IMR-90 (cell line): ENCODE results near the gene FAM53B. TPM values are rescaled to one million over a fixed set of nuclear protein-coding genes. Genes with fewer than 3 reads are reported as not detected.

Experiments
- ATAC-seq: fragments of 200-7000 bp; cut with Tn5 transposase; 2 replicates; pipeline ENCODE4 v1.9.1; 2020; ENCODE audit warnings: low read depth, mild to moderate bottlenecking, moderate library complexity
- BruUV-seq: library from RNA; stranded (reverse); fragments of 400-500 nt; replicated peaks from 2 replicates; lab custom pipeline; 2021; lab: Mats Ljungman, UMichigan
- CTCF ChIA-PET: fragments of 300-600 bp; formaldehyde crosslinking; extraction: SDS; loops from one replicate; lab custom pipeline; 2021; ENCODE audit warnings: antibody characterized with exemption; lab: Yijun Ruan, JAX
- POLR2A ChIA-PET: fragments of 300-600 bp; sonication (Branson Sonifier 250); formaldehyde crosslinking; loops from one replicate; lab custom pipeline; 2022; ENCODE audit warnings: antibody characterized with exemption; ENCODE audit not compliant: unreplicated experiment; lab: Charles Lee
- DNase-seq: peaks from one replicate; pipeline ENCODE4 v3.0.0; 2013
- H2AFZ ChIP-seq: replicated peaks from 2 replicates; pipeline ENCODE3; 2013; ENCODE audit warnings: low read length, mild to moderate bottlenecking; ENCODE audit not compliant: poor library complexity
- H2AK5ac ChIP-seq: 2 replicates; pipeline ENCODE4 v1.6.1; 2013; ENCODE audit warnings: low read depth, low read length, inconsistent platforms
- H2AK9ac ChIP-seq: replicated peaks from 2 replicates; pipeline ENCODE3; 2013; ENCODE audit warnings: mild to moderate bottlenecking, low read depth, low read length, moderate library complexity; ENCODE audit not compliant: poor library complexity
- H2BK120ac ChIP-seq: 2 replicates; pipeline ENCODE4 v1.6.1; 2013; ENCODE audit warnings: low read depth, low read length, inconsistent platforms
- H2BK15ac ChIP-seq: 3 replicates; pipeline ENCODE4 v1.6.1; 2013; ENCODE audit warnings: low read depth, low read length, inconsistent platforms
- H2BK20ac ChIP-seq: 2 replicates; pipeline ENCODE4 v1.6.1; 2013; ENCODE audit warnings: low read depth, mild to moderate bottlenecking, inconsistent platforms, low read length, moderate library complexity
- H2BK5ac ChIP-seq: 2 replicates; pipeline ENCODE4 v1.6.1; 2013; ENCODE audit warnings: mild to moderate bottlenecking, low read depth, low read length, inconsistent platforms; ENCODE audit not compliant: poor library complexity, severe bottlenecking
- H3K14ac ChIP-seq: replicated peaks from 2 replicates; pipeline ENCODE4 v1.6.1; 2013; ENCODE audit warnings: low read depth, low read length, inconsistent platforms
- H3K18ac ChIP-seq: 2 replicates; pipeline ENCODE4 v1.6.1; 2013; ENCODE audit warnings: low read depth, low read length, control low read depth
- H3K23ac ChIP-seq: 2 replicates; pipeline ENCODE4 v1.6.1; 2013; ENCODE audit warnings: low read depth, low read length, inconsistent platforms
- H3K27ac ChIP-seq: 2 replicates; pipeline ENCODE4 v1.5.1; 2013; ENCODE audit warnings: mild to moderate bottlenecking, control low read depth, low read length; ENCODE audit not compliant: insufficient read depth
- H3K27me3 ChIP-seq: 2 replicates; pipeline ENCODE4 v1.6.1; 2013; ENCODE audit warnings: low read length; ENCODE audit not compliant: control insufficient read depth, insufficient read depth
- H3K36me3 ChIP-seq: 2 replicates; pipeline ENCODE4 v1.6.1; 2013; ENCODE audit warnings: low read length, mixed read lengths; ENCODE audit not compliant: control insufficient read depth, insufficient read depth
- H3K4ac ChIP-seq: 2 replicates; pipeline ENCODE4 v1.6.1; 2013; ENCODE audit warnings: low read depth, low read length, inconsistent platforms
- H3K4me1 ChIP-seq: 2 replicates; pipeline ENCODE4 v1.6.1; 2013; ENCODE audit warnings: low read length, mixed read lengths; ENCODE audit not compliant: control insufficient read depth, insufficient read depth
- H3K4me2 ChIP-seq: 2 replicates; pipeline ENCODE4 v1.6.1; 2013; ENCODE audit warnings: low read depth, mild to moderate bottlenecking, control low read depth, low read length, moderate library complexity
- H3K4me3 ChIP-seq: 2 replicates; pipeline ENCODE4 v1.5.1; 2013; ENCODE audit warnings: low read depth, mild to moderate bottlenecking, control low read depth, low read length, moderate library complexity; ENCODE audit not compliant: insufficient read depth
- H3K56ac ChIP-seq: 2 replicates; pipeline ENCODE4 v1.6.1; 2013; ENCODE audit warnings: low read length, inconsistent platforms; ENCODE audit not compliant: insufficient read depth; ENCODE audit errors: extremely low read depth
- H3K79me1 ChIP-seq, 2 experiments: 2 replicates each; pipeline ENCODE4 v1.6.1; 2013; ENCODE audit warnings: low read length in 2 of 2, inconsistent platforms in 1 of 2, low read depth in 1 of 2
- H3K9ac ChIP-seq: 2 replicates; pipeline ENCODE4 v1.6.1; 2013; ENCODE audit warnings: low read depth, low read length, control low read depth
- H3K9me1 ChIP-seq: 2 replicates; pipeline ENCODE4 v1.6.1; 2013; ENCODE audit warnings: low read length, inconsistent platforms; ENCODE audit not compliant: insufficient read depth
- H3K9me3 ChIP-seq: 2 replicates; pipeline ENCODE4 v1.6.1; 2013; ENCODE audit warnings: low read length; ENCODE audit not compliant: control insufficient read depth, insufficient read depth
- H4K20me1 ChIP-seq: 2 replicates; pipeline ENCODE4 v1.6.1; 2013; ENCODE audit warnings: low read length, inconsistent platforms; ENCODE audit not compliant: insufficient read depth
- H4K5ac ChIP-seq: 2 replicates; pipeline ENCODE4 v1.6.1; 2013; ENCODE audit warnings: mild to moderate bottlenecking, low read depth, low read length, control low read depth
- H4K8ac ChIP-seq, 2 experiments: 2 replicates each; pipeline ENCODE4 v1.6.1; 2013; ENCODE audit warnings: low read depth in 2 of 2, low read length in 2 of 2, control low read depth in 1 of 2, inconsistent platforms in 1 of 2
- H4K91ac ChIP-seq: 2 replicates; pipeline ENCODE4 v1.6.1; 2013; ENCODE audit warnings: low read depth, low read length, inconsistent platforms; ENCODE audit not compliant: insufficient read depth
- BHLHE40 ChIP-seq: fragments of 150-350 bp; IDR thresholded peaks from 2 replicates; pipeline ENCODE4 v1.6.1; 2016; ENCODE audit warnings: mild to moderate bottlenecking, low read depth, low read length
- CEBPB ChIP-seq: IDR thresholded peaks from 2 replicates; pipeline ENCODE4 v1.6.1; 2012; ENCODE audit warnings: low read depth, low read length, improper control_type of control experiment
- CHD1 ChIP-seq: IDR thresholded peaks from 2 replicates; pipeline ENCODE4 v1.6.1; 2012; ENCODE audit warnings: low read depth, low read length, improper control_type of control experiment
- CTCF ChIP-seq: conservative IDR thresholded peaks from 2 replicates; pipeline ENCODE4 v1.5.1; 2012; ENCODE audit warnings: mild to moderate bottlenecking, low read depth, low read length, improper control_type of control experiment
- ELK1 ChIP-seq: fragments of 150-350 bp; IDR thresholded peaks from 2 replicates; pipeline ENCODE4 v1.6.1; 2016; ENCODE audit warnings: low read depth, mild to moderate bottlenecking, low read length, moderate library complexity, borderline replicate concordance
- FOS ChIP-seq: fragments of 150-350 bp; IDR thresholded peaks from 2 replicates; pipeline ENCODE4 v1.6.1; 2016; ENCODE audit warnings: low read depth, low read length
- MAFK ChIP-seq: IDR thresholded peaks from 2 replicates; pipeline ENCODE4 v1.6.1; 2012; ENCODE audit warnings: low read depth, low read length, improper control_type of control experiment
- MAZ ChIP-seq: IDR thresholded peaks from 2 replicates; pipeline ENCODE4 v1.6.1; 2012; ENCODE audit warnings: low read depth, mild to moderate bottlenecking, low read length, improper control_type of control experiment, moderate library complexity, borderline replicate concordance
- MXI1 ChIP-seq: IDR thresholded peaks from 2 replicates; pipeline ENCODE4 v1.6.1; 2012; ENCODE audit warnings: low read depth, mild to moderate bottlenecking, low read length, moderate library complexity, borderline replicate concordance
- NFE2L2 ChIP-seq: fragments of 150-350 bp; IDR thresholded peaks from 2 replicates; pipeline ENCODE4 v1.6.1; 2016; ENCODE audit warnings: low read depth, mild to moderate bottlenecking, low read length
- RAD21 ChIP-seq: IDR thresholded peaks from 2 replicates; pipeline ENCODE4 v1.6.1; 2012; ENCODE audit warnings: low read length, improper control_type of control experiment
- RCOR1 ChIP-seq: IDR thresholded peaks from 2 replicates; pipeline ENCODE4 v1.6.1; 2012; ENCODE audit warnings: mild to moderate bottlenecking, low read length, improper control_type of control experiment; ENCODE audit not compliant: insufficient replicate concordance
- RFX5 ChIP-seq: IDR thresholded peaks from 2 replicates; pipeline ENCODE4 v1.8.0; 2012; ENCODE audit warnings: low read depth, mild to moderate bottlenecking, low read length, moderate library complexity
- SMC3 ChIP-seq: fragments of 150-350 bp; IDR thresholded peaks from 2 replicates; pipeline ENCODE4 v1.6.1; 2016; ENCODE audit warnings: low read depth, mild to moderate bottlenecking, antibody characterized with exemption, low read length, moderate library complexity
- WGBS, 2 experiments: methylation state at CpG; one replicate each; pipeline versions ENCODE4 v1.1.5 to v1.1.7; 2013; ENCODE audit warnings: missing lambda C conversion rate in 2 of 2; ENCODE audit not compliant: insufficient read length in 1 of 2; ENCODE audit errors: extremely low coverage in 2 of 2; 5-methylcytosine and 5-hydroxymethylcytosine counted together
- dilution Hi-C: fragments of 300-500 bp; cut with HindIII; formaldehyde crosslinking; loops from one replicate; pipeline ENCODE4 v1.14.3; 2018; ENCODE audit warnings: low sequenced_read_pairs; ENCODE audit not compliant: unreplicated experiment
- in situ Hi-C: fragments of 300-500 bp; cut with MboI; formaldehyde crosslinking; loops from 3 replicates; pipeline ENCODE4 v1.14.3; 2019; ENCODE audit warnings: low sequenced_read_pairs, inconsistent platforms, mixed read lengths
- intact Hi-C: fragments of 100-400 bp; cut with micrococcal nuclease; formaldehyde crosslinking; loops from 2 replicates; pipeline ENCODE4 v1.10.0; 2022
- polyA plus RNA-seq, 3 experiments: library from polyadenylated mRNA; depleted of rRNA; stranded (reverse); fragments of >200 nt; gene quantifications; 2 replicates each; pipeline ENCODE4 v1.2.3, GENCODE V29; 2012; ENCODE audit warnings: low replicate concordance in 1 of 3
- total RNA-seq: library from RNA; depleted of rRNA; stranded (reverse); fragments of >200 nt; gene quantifications from 2 replicates; pipeline ENCODE4 v1.2.3, GENCODE V29; 2012

The FAM53B gene
- total and polyA plus RNA-seq, 2 of the 4 experiments (the other 2 are of a cell fraction), result 3.8 to 5.7 TPM

GRCh38 chr10:124669824-124670654 lies 74.1 kb downstream of the FAM53B start:
- Histone ChIP-seq H3K9me1 (peaks cover 12% of the 10 kb centered on the region), H4K8ac (no peak overlapping the region), H3K4ac (no peak overlapping the region), H3K79me1 (peaks cover 6 to 11% of the 10 kb centered on the region in 2 experiments; a peak in 3 of 4 replicates), H2AK5ac (no peak overlapping the region), H3K4me3 (no peak overlapping the region), H4K5ac (no peak overlapping the region), H3K14ac (no peak overlapping the region), H4K91ac (no peak overlapping the region), H3K36me3 (no peaks in the 10 kb centered on the region), H3K23ac (no peak overlapping the region), H2BK5ac (no peak overlapping the region), H3K4me2 (no peak overlapping the region), H3K9ac (no peak overlapping the region), H3K4me1 (peaks cover 11% of the 10 kb centered on the region; the same call in 1 of the 2 replicates), H3K27ac (no peak overlapping the region), H3K9me3 (no peaks in the 10 kb centered on the region), H3K27me3 (no peaks in the 10 kb centered on the region), H2AFZ (no peak overlapping the region), H2BK15ac (no peak overlapping the region), H3K56ac (no peak overlapping the region), H4K20me1 (peaks cover 16% of the 10 kb centered on the region; the same call in 1 of the 2 replicates), H2BK120ac (no peak overlapping the region), H2BK20ac (no peak overlapping the region), H3K18ac (no peak overlapping the region), H2AK9ac (no peak overlapping the region)
- no TSS peak for BruUV-seq
- dilution Hi-C loops, result no loop called here
- ATAC-seq (no peak), DNase-seq (no peak)
- intact Hi-C loops, result no loop called here
- 100% methylated on average over 6 of the region's 23 CpGs; no CpG with 5 or more reads in 1 of the 2 experiments for WGBS, 2 experiments
- CTCF ChIA-PET, result no interaction called here
- in situ Hi-C loops, result no loop called here
- POLR2A ChIA-PET, result no interaction called here
- no peak for TF ChIP-seq SMC3
- no peak for TF ChIP-seq MAZ
- no peak for TF ChIP-seq CHD1
- TF ChIP-seq RAD21, result no peak
- TF ChIP-seq MAFK, result no peak
- TF ChIP-seq NFE2L2, result no peak
- no peak for TF ChIP-seq RFX5
- no peak for TF ChIP-seq ELK1
- TF ChIP-seq MXI1, result no peak
- TF ChIP-seq RCOR1, result no peak
- no peak for TF ChIP-seq CEBPB
- TF ChIP-seq CTCF, result no peak
- TF ChIP-seq BHLHE40, result no peak
- no peak for TF ChIP-seq FOS
